ENCODE results near the gene IGSF9B. TPM values are rescaled to one million over a fixed set of nuclear protein-coding genes. Genes with fewer than 3 reads are reported as not detected.

The IGSF9B gene
- total and polyA plus RNA-seq, 9 of the 15 experiments (the other 6 are each of a cell fraction or from before 2014, with no cell fraction given): 0.09 TPM; not detected in 8

DNA sequence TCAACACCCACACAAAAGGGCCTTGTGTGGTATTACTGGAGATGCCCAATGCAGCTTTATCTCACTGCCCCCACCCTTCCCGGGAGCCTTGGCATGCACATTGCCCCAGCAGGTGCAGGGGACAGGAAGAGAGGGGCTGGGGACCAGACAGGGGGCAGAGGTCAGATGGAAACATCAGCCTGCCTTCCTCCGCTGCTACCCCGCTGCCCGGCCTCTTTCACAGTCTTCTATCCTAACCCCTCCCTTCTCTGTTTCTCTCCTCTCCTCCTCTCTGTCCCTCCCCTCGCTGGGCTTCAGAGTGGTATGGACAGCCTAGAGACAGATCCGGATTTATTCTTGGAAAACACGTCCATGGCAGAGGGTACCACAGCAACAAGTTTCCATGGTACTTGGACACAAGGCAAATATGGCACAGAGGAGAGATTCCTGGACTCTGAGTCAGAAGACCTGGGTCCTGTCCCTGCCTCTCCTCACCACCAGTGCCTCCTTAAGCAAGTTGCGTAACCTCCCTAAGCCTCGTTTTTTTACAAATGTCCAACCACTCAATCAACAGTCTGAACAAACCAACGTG is 8.3 kb upstream of the IGSF9B start:
- BruUV-seq (replicated peaks): no TSS peak
- FAIRE-seq: no peak

DNA sequence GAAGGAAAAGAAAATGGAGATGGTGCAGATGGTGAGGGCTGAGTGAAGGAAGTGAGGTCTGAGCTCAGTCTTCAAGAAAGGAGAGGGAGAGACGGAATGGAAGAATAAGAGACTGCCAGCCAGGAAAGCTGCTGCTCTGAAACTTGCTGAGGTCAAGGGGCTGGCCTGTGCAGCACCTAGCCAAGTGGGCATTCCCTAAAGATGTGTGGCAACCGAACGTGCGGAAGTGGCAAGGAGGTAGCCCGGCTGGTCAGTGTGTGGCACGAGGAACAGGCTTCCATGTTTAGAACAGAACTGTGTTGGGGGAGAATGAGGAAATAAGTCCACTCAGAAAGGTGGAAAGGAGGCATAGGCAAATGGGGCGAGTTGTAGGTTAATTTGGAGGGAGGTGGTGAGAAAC is 7.6 kb upstream of the IGSF9B start:
- intact Hi-C loops (cut with micrococcal nuclease) (no loop called here), in situ Hi-C loops (cut with MboI) (no loop called here)
- BruUV-seq (replicated peaks): no TSS peak
- Histone ChIP-seq H3K4me1 (replicated peaks in 1 of 2; ENCODE audit: control insufficient read depth in 2 of 2, insufficient read depth in 2 of 2, low read length in 2 of 2) (peaks cover 0 to 7% of the 10 kb centered on the region in 2 experiments; a peak in 2 of 5 replicates), H3K9ac (ENCODE audit: insufficient read depth in 1 of 2, low read depth in 2 of 2, low read length in 2 of 2) (no peak overlapping the region), H3K4me3 (no peak overlapping the region), H3K79me2 (ENCODE audit: control insufficient read depth, insufficient read depth, low read length) (no peaks in the 10 kb centered on the region), H4K20me1 (replicated peaks; ENCODE audit: control insufficient read depth, insufficient read depth, low read length) (no peaks in the 10 kb centered on the region), H3K27me3 (ENCODE audit: control insufficient read depth in 2 of 2, insufficient read depth in 2 of 2, low read length in 2 of 2) (peaks cover 0 to 23% of the 10 kb centered on the region in 2 experiments; a peak in 3 of 5 replicates), H3K4me2 (ENCODE audit: insufficient read depth, low read length) (no peak overlapping the region), H3K27ac (ENCODE audit: extremely low read depth, low read depth, low read length) (no peak overlapping the region), H2AFZ (ENCODE audit: low read depth, low read length) (no peak overlapping the region), H3K9me3 (replicated peaks; ENCODE audit: control insufficient read depth, insufficient read depth, low read depth, low read length) (no peaks in the 10 kb centered on the region), H3K36me3 (ENCODE audit: control insufficient read depth, insufficient read depth, low read length) (no peaks in the 10 kb centered on the region), H3K9me1 (ENCODE audit: control insufficient read depth, insufficient read depth, low read length) (no peaks in the 10 kb centered on the region)
- CTCF ChIA-PET (ENCODE audit: low intra/inter-chr PET ratio): no interaction called here
- ATAC-seq (no peak), FAIRE-seq (no peak), DNase-seq (ENCODE audit: extremely low read depth in 1 of 4, low spot score in 3 of 4) (no peak)
- POLR2A ChIA-PET: interaction anchor here (0.6 kb wide), 2 partner anchors 17 to 1082 kb away, joined by 3 to 4 read pairs; no protein-coding TSS in a partner anchor
- WGBS (ENCODE audit: insufficient coverage, low coverage, missing lambda C conversion rate): 0% methylated on average over 6 of the region's 7 CpGs
- no peak for TF ChIP-seq MTA3 (IDR thresholded peaks at IDR 0.05; ENCODE audit: borderline replicate concordance)
- TF ChIP-seq ZFP36 (IDR thresholded peaks at IDR 0.05; ENCODE audit: low read depth, low read length, partially characterized antibody): no peak
- no peak for TF ChIP-seq ZSCAN29 (IDR thresholded peaks at IDR 0.05)
- TF ChIP-seq, protein P1, sequence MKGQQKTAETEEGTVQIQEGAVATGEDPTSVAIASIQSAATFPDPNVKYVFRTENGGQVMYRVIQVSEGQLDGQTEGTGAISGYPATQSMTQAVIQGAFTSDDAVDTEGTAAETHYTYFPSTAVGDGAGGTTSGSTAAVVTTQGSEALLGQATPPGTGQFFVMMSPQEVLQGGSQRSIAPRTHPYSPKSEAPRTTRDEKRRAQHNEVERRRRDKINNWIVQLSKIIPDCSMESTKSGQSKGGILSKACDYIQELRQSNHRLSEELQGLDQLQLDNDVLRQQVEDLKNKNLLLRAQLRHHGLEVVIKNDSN (CRISPR knock-in tag; IDR thresholded peaks at IDR 0.05): no peak
- TF ChIP-seq HDAC6 (IDR thresholded peaks at IDR 0.05; ENCODE audit: low read depth, low read length): no peak
- no peak for TF ChIP-seq PURB (CRISPR knock-in tag; IDR thresholded peaks at IDR 0.05; ENCODE audit: low read depth)
- TF ChIP-seq ZNF274 (IDR thresholded peaks at IDR 0.05; ENCODE audit: borderline replicate concordance, low read depth, low read length): no peak
- no peak for TF ChIP-seq ZNF589 (CRISPR knock-in tag; IDR thresholded peaks at IDR 0.05; ENCODE audit: low read depth)
- TF ChIP-seq, protein P2, sequence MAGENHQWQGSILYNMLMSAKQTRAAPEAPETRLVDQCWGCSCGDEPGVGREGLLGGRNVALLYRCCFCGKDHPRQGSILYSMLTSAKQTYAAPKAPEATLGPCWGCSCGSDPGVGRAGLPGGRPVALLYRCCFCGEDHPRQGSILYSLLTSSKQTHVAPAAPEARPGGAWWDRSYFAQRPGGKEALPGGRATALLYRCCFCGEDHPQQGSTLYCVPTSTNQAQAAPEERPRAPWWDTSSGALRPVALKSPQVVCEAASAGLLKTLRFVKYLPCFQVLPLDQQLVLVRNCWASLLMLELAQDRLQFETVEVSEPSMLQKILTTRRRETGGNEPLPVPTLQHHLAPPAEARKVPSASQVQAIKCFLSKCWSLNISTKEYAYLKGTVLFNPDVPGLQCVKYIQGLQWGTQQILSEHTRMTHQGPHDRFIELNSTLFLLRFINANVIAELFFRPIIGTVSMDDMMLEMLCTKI (IDR thresholded peaks at IDR 0.05; ENCODE audit: partially characterized antibody): no peak
- TF ChIP-seq ATF1 (CRISPR knock-in tag; IDR thresholded peaks at IDR 0.05): no peak
- no peak for TF ChIP-seq ATF1 (tag; IDR thresholded peaks at IDR 0.05)
- TF ChIP-seq POLR2B (IDR thresholded peaks at IDR 0.05; ENCODE audit: low read depth, partially characterized antibody): no peak
- no peak for TF ChIP-seq ZNF12 (CRISPR knock-in tag; IDR thresholded peaks at IDR 0.05)

More for the DNA sequence above, 8.3 kb upstream of the IGSF9B start:
- ChIA-PET POLR2A (no interaction called here), CTCF (ENCODE audit: low intra/inter-chr PET ratio) (no interaction called here)
- Histone ChIP-seq H4K20me1 (replicated peaks; ENCODE audit: control insufficient read depth, insufficient read depth, low read length) (no peaks in the 10 kb centered on the region), H3K4me1 (replicated peaks in 1 of 2; ENCODE audit: control insufficient read depth in 2 of 2, insufficient read depth in 2 of 2, low read length in 2 of 2) (peaks cover 0 to 7% of the 10 kb centered on the region in 2 experiments; a peak in 2 of 5 replicates), H3K27me3 (ENCODE audit: control insufficient read depth in 2 of 2, insufficient read depth in 2 of 2, low read length in 2 of 2) (peaks cover 0 to 23% of the 10 kb centered on the region in 2 experiments; a peak in 3 of 5 replicates), H2AFZ (ENCODE audit: low read depth, low read length) (no peak overlapping the region), H3K9me1 (ENCODE audit: control insufficient read depth, insufficient read depth, low read length) (no peaks in the 10 kb centered on the region), H3K79me2 (ENCODE audit: control insufficient read depth, insufficient read depth, low read length) (no peaks in the 10 kb centered on the region), H3K4me3 (no peak overlapping the region), H3K4me2 (ENCODE audit: insufficient read depth, low read length) (no peak overlapping the region), H3K9ac (ENCODE audit: insufficient read depth in 1 of 2, low read depth in 2 of 2, low read length in 2 of 2) (no peak overlapping the region), H3K9me3 (replicated peaks; ENCODE audit: control insufficient read depth, insufficient read depth, low read depth, low read length) (no peaks in the 10 kb centered on the region), H3K36me3 (ENCODE audit: control insufficient read depth, insufficient read depth, low read length) (no peaks in the 10 kb centered on the region), H3K27ac (ENCODE audit: extremely low read depth, low read depth, low read length) (no peak overlapping the region)
- ATAC-seq (no peak), DNase-seq (ENCODE audit: extremely low read depth in 1 of 4, low spot score in 3 of 4) (no peak)
- in situ Hi-C loops (cut with MboI): no loop called here
- intact Hi-C loops (cut with micrococcal nuclease): no loop called here
- 3% methylated on average over 6 of the region's 10 CpGs for WGBS (ENCODE audit: insufficient coverage, low coverage, missing lambda C conversion rate)
- TF ChIP-seq CEBPB (tag; IDR thresholded peaks at IDR 0.05): peak; percentile 66
- TF ChIP-seq, protein P3, sequence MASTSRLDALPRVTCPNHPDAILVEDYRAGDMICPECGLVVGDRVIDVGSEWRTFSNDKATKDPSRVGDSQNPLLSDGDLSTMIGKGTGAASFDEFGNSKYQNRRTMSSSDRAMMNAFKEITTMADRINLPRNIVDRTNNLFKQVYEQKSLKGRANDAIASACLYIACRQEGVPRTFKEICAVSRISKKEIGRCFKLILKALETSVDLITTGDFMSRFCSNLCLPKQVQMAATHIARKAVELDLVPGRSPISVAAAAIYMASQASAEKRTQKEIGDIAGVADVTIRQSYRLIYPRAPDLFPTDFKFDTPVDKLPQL (IDR thresholded peaks at IDR 0.05; ENCODE audit: extremely low read depth, insufficient read length): no peak
